Measurements from ENCODE around the gene NPHS2.

GRCh38 chr1:179591253-179591591 lies 15.5 kb upstream of the NPHS2 start:
- TF ChIP-seq POLR2A (IDR thresholded peaks at IDR 0.05) (no peak), CTCF (IDR thresholded peaks at IDR 0.05) (no peak), POLR2AphosphoS5 (IDR thresholded peaks at IDR 0.05) (no peak), EP300 (IDR thresholded peaks at IDR 0.05) (no peak)

All from upper lobe of left lung (tissue), 4 donors.